ENCODE measurements around the gene USP17L30. TPM values are rescaled to one million over a fixed set of nuclear protein-coding genes. Genes with fewer than 3 reads are reported as not detected.
"Not testable (repeated sequence)": the region's sequence is repeated elsewhere in the genome, so short reads cannot be mapped to it uniquely, and the experiment has no call there.

USP17L30 gene, protein sequence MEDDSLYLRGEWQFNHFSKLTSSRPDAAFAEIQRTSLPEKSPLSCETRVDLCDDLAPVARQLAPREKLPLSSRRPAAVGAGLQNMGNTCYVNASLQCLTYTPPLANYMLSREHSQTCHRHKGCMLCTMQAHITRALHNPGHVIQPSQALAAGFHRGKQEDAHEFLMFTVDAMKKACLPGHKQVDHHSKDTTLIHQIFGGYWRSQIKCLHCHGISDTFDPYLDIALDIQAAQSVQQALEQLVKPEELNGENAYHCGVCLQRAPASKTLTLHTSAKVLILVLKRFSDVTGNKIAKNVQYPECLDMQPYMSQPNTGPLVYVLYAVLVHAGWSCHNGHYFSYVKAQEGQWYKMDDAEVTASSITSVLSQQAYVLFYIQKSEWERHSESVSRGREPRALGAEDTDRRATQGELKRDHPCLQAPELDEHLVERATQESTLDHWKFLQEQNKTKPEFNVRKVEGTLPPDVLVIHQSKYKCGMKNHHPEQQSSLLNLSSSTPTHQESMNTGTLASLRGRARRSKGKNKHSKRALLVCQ
- total RNA-seq, result not detected in 2 replicates

DNA sequence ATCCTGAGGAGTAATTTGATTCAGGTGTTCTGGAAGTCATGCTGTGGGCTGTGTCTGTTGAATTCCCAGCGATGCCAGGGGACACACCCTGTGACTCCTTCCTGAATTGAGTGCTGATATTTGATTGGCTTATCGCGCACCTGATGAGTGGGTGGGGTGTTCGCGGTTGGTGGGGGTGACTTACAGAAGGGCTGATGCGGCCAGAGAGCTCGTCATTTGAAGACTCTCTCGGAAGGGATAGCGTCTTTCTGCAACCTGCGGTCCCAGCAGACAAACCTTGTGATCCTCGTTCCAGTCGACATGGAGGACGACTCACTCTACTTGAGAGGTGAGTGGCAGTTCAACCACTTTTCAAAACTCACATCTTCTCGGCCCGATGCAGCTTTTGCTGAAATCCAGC lies at the start of gene USP17L30:
TSS of gene USP17L30 (plus strand) at position 301 of the 400 bp plus-strand sequence. CDS start at position 301, 0 bp downstream.
- intact Hi-C loops (cut with micrococcal nuclease), result not testable (repeated sequence)

DNA sequence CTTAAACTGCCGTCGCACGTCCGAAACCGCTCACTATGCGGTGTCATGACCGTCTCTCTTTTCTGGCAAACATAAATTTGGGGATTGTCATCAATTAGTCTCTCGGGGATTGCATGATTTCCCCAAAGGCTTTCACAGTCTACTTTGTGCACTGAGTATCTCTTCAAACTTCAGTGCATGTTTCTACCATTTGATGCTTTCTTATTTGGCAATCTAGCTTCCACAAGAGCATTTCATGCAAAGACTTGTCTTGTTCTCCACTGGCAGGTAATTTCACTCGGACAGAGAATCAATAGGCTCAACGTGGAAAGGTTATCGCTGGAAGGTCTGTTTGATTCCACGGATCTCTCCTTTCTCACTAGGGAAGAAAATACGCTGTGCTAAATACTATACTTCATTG lies 38.7 kb upstream of the USP17L30 start:
- intact Hi-C loops (cut with micrococcal nuclease), result not testable (repeated sequence)

DNA sequence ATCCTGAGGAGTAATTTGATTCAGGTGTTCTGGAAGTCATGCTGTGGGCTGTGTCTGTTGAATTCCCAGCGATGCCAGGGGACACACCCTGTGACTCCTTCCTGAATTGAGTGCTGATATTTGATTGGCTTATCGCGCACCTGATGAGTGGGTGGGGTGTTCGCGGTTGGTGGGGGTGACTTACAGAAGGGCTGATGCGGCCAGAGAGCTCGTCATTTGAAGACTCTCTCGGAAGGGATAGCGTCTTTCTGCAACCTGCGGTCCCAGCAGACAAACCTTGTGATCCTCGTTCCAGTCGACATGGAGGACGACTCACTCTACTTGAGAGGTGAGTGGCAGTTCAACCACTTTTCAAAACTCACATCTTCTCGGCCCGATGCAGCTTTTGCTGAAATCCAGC lies 38.1 kb upstream of the USP17L30 start, which contains the start of gene USP17L24:
TSS of gene USP17L24 (plus strand) at position 301 of the 400 bp plus-strand sequence. CDS start at position 301, 0 bp downstream.
- intact Hi-C loops (cut with micrococcal nuclease), result not testable (repeated sequence)

DNA sequence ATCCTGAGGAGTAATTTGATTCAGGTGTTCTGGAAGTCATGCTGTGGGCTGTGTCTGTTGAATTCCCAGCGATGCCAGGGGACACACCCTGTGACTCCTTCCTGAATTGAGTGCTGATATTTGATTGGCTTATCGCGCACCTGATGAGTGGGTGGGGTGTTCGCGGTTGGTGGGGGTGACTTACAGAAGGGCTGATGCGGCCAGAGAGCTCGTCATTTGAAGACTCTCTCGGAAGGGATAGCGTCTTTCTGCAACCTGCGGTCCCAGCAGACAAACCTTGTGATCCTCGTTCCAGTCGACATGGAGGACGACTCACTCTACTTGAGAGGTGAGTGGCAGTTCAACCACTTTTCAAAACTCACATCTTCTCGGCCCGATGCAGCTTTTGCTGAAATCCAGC lies 33.3 kb upstream of the USP17L30 start, which contains the start of gene USP17L25:
TSS of gene USP17L25 (plus strand) at position 301 of the 400 bp plus-strand sequence. CDS start at position 301, 0 bp downstream.
- intact Hi-C loops (cut with micrococcal nuclease), result not testable (repeated sequence)

DNA sequence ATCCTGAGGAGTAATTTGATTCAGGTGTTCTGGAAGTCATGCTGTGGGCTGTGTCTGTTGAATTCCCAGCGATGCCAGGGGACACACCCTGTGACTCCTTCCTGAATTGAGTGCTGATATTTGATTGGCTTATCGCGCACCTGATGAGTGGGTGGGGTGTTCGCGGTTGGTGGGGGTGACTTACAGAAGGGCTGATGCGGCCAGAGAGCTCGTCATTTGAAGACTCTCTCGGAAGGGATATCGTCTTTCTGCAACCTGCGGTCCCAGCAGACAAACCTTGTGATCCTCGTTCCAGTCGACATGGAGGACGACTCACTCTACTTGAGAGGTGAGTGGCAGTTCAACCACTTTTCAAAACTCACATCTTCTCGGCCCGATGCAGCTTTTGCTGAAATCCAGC lies 28.6 kb upstream of the USP17L30 start, which contains the start of gene USP17L26:
TSS of gene USP17L26 (plus strand) at position 301 of the 400 bp plus-strand sequence. CDS start at position 301, 0 bp downstream.
- intact Hi-C loops (cut with micrococcal nuclease), result not testable (repeated sequence)

DNA sequence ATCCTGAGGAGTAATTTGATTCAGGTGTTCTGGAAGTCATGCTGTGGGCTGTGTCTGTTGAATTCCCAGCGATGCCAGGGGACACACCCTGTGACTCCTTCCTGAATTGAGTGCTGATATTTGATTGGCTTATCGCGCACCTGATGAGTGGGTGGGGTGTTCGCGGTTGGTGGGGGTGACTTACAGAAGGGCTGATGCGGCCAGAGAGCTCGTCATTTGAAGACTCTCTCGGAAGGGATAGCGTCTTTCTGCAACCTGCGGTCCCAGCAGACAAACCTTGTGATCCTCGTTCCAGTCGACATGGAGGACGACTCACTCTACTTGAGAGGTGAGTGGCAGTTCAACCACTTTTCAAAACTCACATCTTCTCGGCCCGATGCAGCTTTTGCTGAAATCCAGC lies 23.8 kb upstream of the USP17L30 start, which contains the start of gene USP17L5:
TSS of gene USP17L5 (plus strand) at position 301 of the 400 bp plus-strand sequence. CDS start at position 301, 0 bp downstream.
- intact Hi-C loops (cut with micrococcal nuclease), result not testable (repeated sequence)

DNA sequence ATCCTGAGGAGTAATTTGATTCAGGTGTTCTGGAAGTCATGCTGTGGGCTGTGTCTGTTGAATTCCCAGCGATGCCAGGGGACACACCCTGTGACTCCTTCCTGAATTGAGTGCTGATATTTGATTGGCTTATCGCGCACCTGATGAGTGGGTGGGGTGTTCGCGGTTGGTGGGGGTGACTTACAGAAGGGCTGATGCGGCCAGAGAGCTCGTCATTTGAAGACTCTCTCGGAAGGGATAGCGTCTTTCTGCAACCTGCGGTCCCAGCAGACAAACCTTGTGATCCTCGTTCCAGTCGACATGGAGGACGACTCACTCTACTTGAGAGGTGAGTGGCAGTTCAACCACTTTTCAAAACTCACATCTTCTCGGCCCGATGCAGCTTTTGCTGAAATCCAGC lies 19.1 kb upstream of the USP17L30 start, which contains the start of gene USP17L27:
TSS of gene USP17L27 (plus strand) at position 301 of the 400 bp plus-strand sequence. CDS start at position 301, 0 bp downstream.
- intact Hi-C loops (cut with micrococcal nuclease), result not testable (repeated sequence)

DNA sequence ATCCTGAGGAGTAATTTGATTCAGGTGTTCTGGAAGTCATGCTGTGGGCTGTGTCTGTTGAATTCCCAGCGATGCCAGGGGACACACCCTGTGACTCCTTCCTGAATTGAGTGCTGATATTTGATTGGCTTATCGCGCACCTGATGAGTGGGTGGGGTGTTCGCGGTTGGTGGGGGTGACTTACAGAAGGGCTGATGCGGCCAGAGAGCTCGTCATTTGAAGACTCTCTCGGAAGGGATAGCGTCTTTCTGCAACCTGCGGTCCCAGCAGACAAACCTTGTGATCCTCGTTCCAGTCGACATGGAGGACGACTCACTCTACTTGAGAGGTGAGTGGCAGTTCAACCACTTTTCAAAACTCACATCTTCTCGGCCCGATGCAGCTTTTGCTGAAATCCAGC lies 14.3 kb upstream of the USP17L30 start, which contains the start of gene USP17L28:
TSS of gene USP17L28 (plus strand) at position 301 of the 400 bp plus-strand sequence. CDS start at position 301, 0 bp downstream.
- intact Hi-C loops (cut with micrococcal nuclease), result not testable (repeated sequence)

DNA sequence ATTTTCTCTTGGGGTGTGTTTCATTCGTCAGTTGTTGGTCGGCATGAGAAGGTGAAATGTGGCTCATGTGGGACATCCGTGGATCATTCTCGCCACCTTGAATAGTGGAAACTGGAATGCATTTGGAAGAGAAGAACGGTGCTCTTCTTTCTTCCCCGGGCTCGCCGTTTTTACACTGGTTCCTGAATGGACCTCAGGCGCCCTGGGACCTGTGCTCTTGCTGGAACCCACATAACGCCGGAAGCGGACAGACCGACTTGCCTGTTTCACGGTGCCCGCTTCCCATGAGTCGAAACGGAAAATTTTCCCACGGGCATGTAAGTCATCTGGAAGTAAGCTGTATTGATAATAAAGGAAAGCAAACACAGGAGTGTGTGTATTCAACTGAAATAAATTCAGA lies 12.1 kb upstream of the USP17L30 start:
- intact Hi-C loops (cut with micrococcal nuclease), result not testable (repeated sequence)

DNA sequence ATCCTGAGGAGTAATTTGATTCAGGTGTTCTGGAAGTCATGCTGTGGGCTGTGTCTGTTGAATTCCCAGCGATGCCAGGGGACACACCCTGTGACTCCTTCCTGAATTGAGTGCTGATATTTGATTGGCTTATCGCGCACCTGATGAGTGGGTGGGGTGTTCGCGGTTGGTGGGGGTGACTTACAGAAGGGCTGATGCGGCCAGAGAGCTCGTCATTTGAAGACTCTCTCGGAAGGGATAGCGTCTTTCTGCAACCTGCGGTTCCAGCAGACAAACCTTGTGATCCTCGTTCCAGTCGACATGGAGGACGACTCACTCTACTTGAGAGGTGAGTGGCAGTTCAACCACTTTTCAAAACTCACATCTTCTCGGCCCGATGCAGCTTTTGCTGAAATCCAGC lies 9.6 kb upstream of the USP17L30 start, which contains the start of gene USP17L29:
TSS of gene USP17L29 (plus strand) at position 301 of the 400 bp plus-strand sequence. CDS start at position 301, 0 bp downstream.
- intact Hi-C loops (cut with micrococcal nuclease), result not testable (repeated sequence)

DNA sequence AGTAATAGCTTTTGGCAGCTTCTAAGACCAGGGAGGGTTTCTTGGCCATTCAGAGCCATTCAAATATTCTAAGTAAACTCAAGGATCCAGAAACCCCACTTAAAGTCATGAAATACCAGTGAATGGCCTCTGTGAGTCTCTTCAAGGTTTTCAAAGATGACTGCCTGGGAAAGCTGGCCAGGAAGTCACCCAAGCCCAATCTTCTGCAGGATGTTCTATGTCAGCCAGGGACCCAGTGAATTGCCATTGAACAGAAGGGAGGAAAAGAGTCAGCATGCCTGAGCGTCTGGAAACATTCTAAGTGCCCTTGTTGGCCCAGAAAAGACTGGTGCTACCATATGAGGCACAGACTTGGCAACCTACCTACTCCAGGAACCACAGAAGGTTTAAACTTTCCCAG lies 17.0 kb downstream of the USP17L30 start:
- intact Hi-C loops (cut with micrococcal nuclease), result not testable (repeated sequence)

DNA sequence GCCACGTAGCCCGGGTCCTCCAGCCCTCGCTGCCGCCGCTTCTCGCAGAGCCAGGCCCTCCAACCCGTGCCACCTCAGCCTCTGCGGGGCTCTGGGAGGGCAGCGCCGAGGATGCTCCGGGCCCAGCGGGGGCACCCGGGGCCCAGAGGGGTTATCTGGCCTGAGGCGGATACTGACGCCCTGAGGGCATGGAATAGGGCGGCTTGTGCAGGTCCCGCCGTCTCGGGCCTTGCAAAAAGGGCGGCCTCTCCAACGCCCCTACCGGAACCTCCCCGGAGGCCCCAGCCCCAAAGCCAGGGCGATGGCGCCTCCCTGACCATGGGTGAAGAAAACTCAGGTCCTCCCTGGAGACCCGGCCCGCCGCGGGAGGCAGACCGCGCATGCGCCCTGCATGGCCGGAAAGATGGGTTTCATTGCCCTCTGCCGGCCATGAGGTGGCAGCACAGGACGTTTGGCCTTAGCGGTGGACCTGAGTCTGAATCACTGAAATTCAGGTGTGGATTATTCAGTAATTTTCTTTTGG lies 18.1 kb downstream of the USP17L30 start:
- intact Hi-C loops (cut with micrococcal nuclease), result not testable (repeated sequence)

DNA sequence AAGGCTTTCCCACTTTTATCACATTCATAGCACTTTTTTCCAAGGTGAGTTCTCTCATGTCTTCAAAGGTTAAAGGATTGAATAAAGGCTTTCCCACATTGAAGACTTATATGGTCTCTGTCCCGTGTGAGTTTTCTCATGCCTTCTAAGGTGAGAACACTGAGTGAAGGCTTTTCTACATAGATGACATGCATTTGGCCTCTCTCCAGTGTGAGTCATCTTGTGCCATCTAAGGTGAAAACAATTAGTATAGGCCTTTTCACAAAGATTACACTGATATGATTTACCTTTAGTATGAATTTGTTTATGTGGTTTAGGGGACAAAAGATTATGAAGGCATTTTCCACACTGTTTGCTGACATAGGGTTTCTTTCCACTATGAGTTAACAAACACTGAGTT lies 21.2 kb downstream of the USP17L30 start:
- intact Hi-C loops (cut with micrococcal nuclease), result no loop called here

DNA sequence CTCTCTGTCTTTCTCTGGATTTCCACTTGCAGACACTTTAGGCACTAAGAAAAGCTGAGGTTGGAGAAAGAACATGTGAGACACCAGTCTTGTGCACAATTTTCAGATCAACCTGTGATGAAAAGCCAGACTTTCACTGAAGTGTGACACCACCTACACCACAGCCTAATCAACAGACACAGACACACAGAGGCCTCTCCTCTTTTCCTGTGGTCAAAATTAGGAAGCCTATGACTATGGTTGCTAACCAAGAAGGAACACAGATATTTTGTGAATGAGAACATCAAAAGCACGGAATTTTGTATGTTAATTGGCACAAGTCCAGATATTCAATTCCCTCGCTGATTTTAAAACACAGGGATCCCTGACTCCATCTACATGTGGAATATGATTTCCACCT lies 26.1 kb downstream of the USP17L30 start:
- intact Hi-C loops (cut with micrococcal nuclease), result not testable (repeated sequence)

DNA sequence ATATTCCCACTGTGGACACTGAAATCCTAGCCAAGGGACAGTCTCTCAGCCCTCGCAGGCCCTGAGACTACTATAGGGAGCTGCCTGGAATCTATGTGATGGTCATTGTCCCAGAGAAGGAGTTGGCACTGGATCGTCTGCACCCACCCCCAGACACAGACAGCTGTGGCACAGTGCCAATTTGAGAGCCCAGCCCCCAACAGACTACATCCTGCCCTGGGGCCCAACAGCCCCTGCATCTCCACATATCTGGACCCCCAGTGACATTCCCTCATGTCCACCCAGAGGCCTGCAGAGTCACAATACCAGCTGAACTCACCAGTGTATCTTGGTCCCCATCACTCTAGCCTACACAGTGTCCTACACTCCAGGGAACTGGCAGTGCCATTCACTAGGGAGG lies 42.8 kb downstream of the USP17L30 start:
- intact Hi-C loops (cut with micrococcal nuclease), result not testable (repeated sequence)

DNA sequence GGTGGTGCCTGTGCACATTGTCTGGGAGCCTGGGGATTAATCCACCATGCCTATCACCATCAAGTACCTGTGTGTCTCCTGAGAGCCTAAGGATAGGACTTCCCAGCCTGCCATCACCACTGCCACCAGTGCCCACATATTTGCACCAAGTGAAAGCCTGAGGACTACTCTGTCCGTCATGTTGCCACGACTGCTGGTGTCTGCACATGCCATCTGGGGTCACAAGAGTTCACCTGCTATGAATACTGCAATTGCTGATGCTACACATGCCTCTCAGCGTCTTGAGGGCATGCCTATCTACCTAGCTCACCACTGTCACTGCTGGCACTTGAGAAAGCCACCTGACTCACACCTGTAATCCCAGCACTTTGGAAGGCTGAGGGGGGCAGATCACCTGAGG lies 43.6 kb downstream of the USP17L30 start:
- intact Hi-C loops (cut with micrococcal nuclease), result not testable (repeated sequence)

DNA sequence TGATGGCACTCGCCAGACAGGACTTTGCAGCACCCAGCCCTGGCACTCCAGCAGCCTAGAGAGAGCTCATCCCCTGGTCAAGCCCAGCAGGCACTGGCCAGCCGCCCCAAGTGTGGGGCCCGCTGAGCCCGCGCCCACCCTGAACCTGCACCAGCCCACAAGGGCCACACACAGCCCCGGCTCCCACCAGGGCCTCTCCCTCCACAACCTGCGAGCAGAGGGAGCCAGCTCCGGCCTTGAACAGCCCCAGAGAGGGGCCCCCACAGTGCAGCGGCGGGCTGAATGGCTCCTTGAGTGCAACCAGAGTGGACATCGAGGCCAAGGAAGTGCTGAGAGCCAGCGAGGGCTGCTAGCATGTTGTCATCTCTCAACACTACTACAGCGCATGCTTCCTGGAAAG lies 46.9 kb downstream of the USP17L30 start:
- intact Hi-C loops (cut with micrococcal nuclease), result no loop called here

Data from T-helper 2 cell treated with Interferon-gamma antibody and Interleukin-4, amounts not matched to agents 100 ng/mL and 5 ng/mL, for 36 hours (primary cell).